Activated gamma-delta T cell treated with anti-CD3 and anti-CD28 coated beads, Interleukin-2, amount 50 U/mL, for 16 hours (primary cell): ENCODE measurements around the gene NINL.

ENCODE experiments used
- DNase-seq: peaks from one replicate; pipeline ENCODE4 v3.0.0-alpha.2; 2020; ENCODE audit warnings: low read depth

The NINL gene

GRCh38 chr20:25408170-25408547, 177.2 kb downstream of the NINL start:
- no peak for DNase-seq

- DNase-seq = peak; percentile 56
Observed at GRCh38 chr20:25407311-25408169, 177.8 kb downstream of the NINL start, which contains the start of gene GINS1. Gene GINS1 (plus strand): TSS chr20:25407673. CDS start chr20:25407821, 148 bp downstream.
